Keratinocyte (primary cell): ENCODE results near the gene CCDC38. TPM values are rescaled to one million over a fixed set of nuclear protein-coding genes. Genes with fewer than 3 reads are reported as not detected.

Experiments
- DNase-seq: peaks from one replicate; pipeline ENCODE4 v3.0.0-alpha.2; 2011; ENCODE audit warnings: low read depth, missing footprints, low spot score
- FAIRE-seq: peaks from 2 replicates; lab custom pipeline; 2011; peaks lifted over from hg19 to GRCh38; lab: Jason Lieb, UNC
- H2AFZ ChIP-seq: 2 replicates; pipeline ENCODE4 v1.6.0; 2012; ENCODE audit warnings: low read length, control low read depth, inconsistent platforms; ENCODE audit not compliant: control insufficient read depth
- H3K27ac ChIP-seq: 2 replicates; pipeline ENCODE4 v1.5.1; 2011; ENCODE audit warnings: low read length; ENCODE audit not compliant: control insufficient read depth, insufficient read depth
- H3K27me3 ChIP-seq: 3 replicates; pipeline ENCODE4 v1.6.0; 2011; ENCODE audit warnings: low read length; ENCODE audit not compliant: control insufficient read depth, insufficient read depth; ENCODE audit errors: extremely low read depth
- H3K36me3 ChIP-seq, 2 experiments: 2 replicates in 1 of 2; 3 replicates in 1 of 2; pipeline ENCODE4 v1.5.1; 2011; ENCODE audit warnings: low read length in 2 of 2, mild to moderate bottlenecking in 1 of 2; ENCODE audit not compliant: control insufficient read depth in 2 of 2, insufficient read depth in 2 of 2; ENCODE audit errors: extremely low read depth in 1 of 2
- H3K4me1 ChIP-seq: 3 replicates; pipeline ENCODE4 v1.5.1; 2011; ENCODE audit warnings: low read length; ENCODE audit not compliant: control insufficient read depth, insufficient read depth; ENCODE audit errors: extremely low read depth
- H3K4me2 ChIP-seq: 3 replicates; pipeline ENCODE4 v1.6.0; 2011; ENCODE audit warnings: low read depth, low read length; ENCODE audit not compliant: control insufficient read depth, insufficient read depth; ENCODE audit errors: extremely low read depth
- H3K4me3 ChIP-seq, 3 experiments: fragments of 200-600 bp in 1 of 3; sonication (generic) in 1 of 3; 2 replicates in 2 of 3; 3 replicates in 1 of 3; pipeline ENCODE4 v1.5.1; 2011 to 2016; ENCODE audit warnings: low read length in 3 of 3, mild to moderate bottlenecking in 3 of 3, control low read depth in 2 of 3, inconsistent platforms in 1 of 3, low read depth in 1 of 3, mixed read lengths in 1 of 3, mixed run types in 1 of 3, moderate library complexity in 1 of 3; ENCODE audit not compliant: control insufficient read depth in 2 of 3, insufficient read depth in 2 of 3; ENCODE audit errors: extremely low read depth in 1 of 3
- H3K79me2 ChIP-seq: 2 replicates; pipeline ENCODE4 v1.6.0; 2012; ENCODE audit warnings: low read length; ENCODE audit not compliant: control insufficient read depth, insufficient read depth
- H3K9ac ChIP-seq: 3 replicates; pipeline ENCODE4 v1.6.0; 2011; ENCODE audit warnings: low read length; ENCODE audit not compliant: control insufficient read depth, insufficient read depth; ENCODE audit errors: extremely low read depth
- H3K9me1 ChIP-seq: 3 replicates; pipeline ENCODE4 v1.6.0; 2011; ENCODE audit warnings: low read length; ENCODE audit not compliant: control insufficient read depth, insufficient read depth; ENCODE audit errors: extremely low read depth
- H3K9me3 ChIP-seq: 2 replicates; pipeline ENCODE4 v1.5.1; 2012; ENCODE audit warnings: low read depth, low read length; ENCODE audit not compliant: control insufficient read depth
- H4K20me1 ChIP-seq: 3 replicates; pipeline ENCODE4 v1.6.0; 2011; ENCODE audit warnings: low read length; ENCODE audit not compliant: control insufficient read depth, insufficient read depth; ENCODE audit errors: extremely low read depth
- CTCF ChIP-seq, 3 experiments: IDR thresholded peaks in 1 of 3; conservative IDR thresholded peaks in 1 of 3; optimal IDR thresholded peaks in 1 of 3; 2 replicates in 2 of 3; 3 replicates in 1 of 3; pipeline versions ENCODE3 to v1.5.1; 2011; ENCODE audit warnings: low read length in 3 of 3, mild to moderate bottlenecking in 3 of 3, moderate library complexity in 2 of 3, control low read depth in 1 of 3, inconsistent platforms in 1 of 3; ENCODE audit not compliant: insufficient read depth in 2 of 3; ENCODE audit errors: extremely low read depth in 1 of 3
- EZH2 ChIP-seq: IDR thresholded peaks from one replicate; pipeline ENCODE4 v1.6.1; 2012; ENCODE audit warnings: inconsistent platforms, mild to moderate bottlenecking, low read length, moderate library complexity
- dilution Hi-C: fragments of 300-500 bp; cut with MboI; formaldehyde crosslinking; loops from one replicate; pipeline ENCODE4 v1.7.0; 2020; ENCODE audit warnings: low sequenced_read_pairs; ENCODE audit not compliant: extremely low pct_ligation_motif_present
- polyA plus RNA-seq, 5 experiments: library from polyadenylated mRNA; depleted of rRNA in 3 of 5; stranded (reverse) in 3 of 5; stranded (forward) in 1 of 5; unstranded in 1 of 5; fragments of >200 nt; gene quantifications; 1 replicate in 1 of 5; 2 replicates in 3 of 5; 3 replicates in 1 of 5; pipeline versions ENCODE4 v1.2.1 to v1.2.3, GENCODE V29; 2011 to 2012; ENCODE audit warnings: missing spikeins in 2 of 5, low read depth in 1 of 5, low replicate concordance in 1 of 5

Gene CCDC38
- polyA plus RNA-seq, 1 donor (not counting 4 experiments of a cell fraction or from before 2014, with no cell fraction given): 0.04 TPM

DNA sequence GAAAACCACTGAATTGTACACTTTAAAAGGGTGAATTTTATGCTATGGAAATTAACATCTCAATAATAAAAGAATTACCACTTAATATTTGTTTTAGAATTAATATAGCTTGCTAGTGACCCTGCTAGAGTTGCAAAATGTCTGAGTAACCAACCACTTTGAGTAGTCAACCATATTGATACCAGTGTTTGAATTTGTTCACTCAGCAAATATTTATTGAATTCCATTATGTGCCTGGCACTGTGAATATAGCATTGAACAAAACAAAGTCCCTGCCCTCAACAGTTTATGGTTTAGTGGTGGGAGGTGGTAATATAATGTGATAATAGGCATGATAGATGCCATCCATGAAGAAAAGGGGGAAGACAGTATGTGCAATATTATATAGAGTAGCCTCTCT lies 79.1 kb downstream of the CCDC38 start:
- Histone ChIP-seq H3K9me1 (no peaks in the 10 kb centered on the region), H3K27ac (no peak overlapping the region), H3K27me3 (no peaks in the 10 kb centered on the region), H4K20me1 (no peaks in the 10 kb centered on the region), H3K79me2 (peaks cover 60% of the 10 kb centered on the region), H3K4me1 (peaks cover 7% of the 10 kb centered on the region), H3K4me2 (no peak overlapping the region), H3K9me3 (no peaks in the 10 kb centered on the region), H3K4me3 (no peak overlapping the region), H2AFZ (no peak overlapping the region), H3K36me3 (peaks cover 5 to 16% of the 10 kb centered on the region in 2 experiments), H3K9ac (no peak overlapping the region)
- no peak for DNase-seq
- dilution Hi-C loops: no loop called here
- TF ChIP-seq CTCF (optimal IDR thresholded peaks at IDR 0.05 in 1 of 3, IDR thresholded peaks at IDR 0.05 in 1 of 3, conservative IDR thresholded peaks at IDR 0.05 in 1 of 3; ENCODE audit: extremely low read depth in 1 of 3, insufficient read depth in 2 of 3, low read length in 3 of 3): no peak
- no peak for TF ChIP-seq EZH2
- FAIRE-seq: no peak

DNA sequence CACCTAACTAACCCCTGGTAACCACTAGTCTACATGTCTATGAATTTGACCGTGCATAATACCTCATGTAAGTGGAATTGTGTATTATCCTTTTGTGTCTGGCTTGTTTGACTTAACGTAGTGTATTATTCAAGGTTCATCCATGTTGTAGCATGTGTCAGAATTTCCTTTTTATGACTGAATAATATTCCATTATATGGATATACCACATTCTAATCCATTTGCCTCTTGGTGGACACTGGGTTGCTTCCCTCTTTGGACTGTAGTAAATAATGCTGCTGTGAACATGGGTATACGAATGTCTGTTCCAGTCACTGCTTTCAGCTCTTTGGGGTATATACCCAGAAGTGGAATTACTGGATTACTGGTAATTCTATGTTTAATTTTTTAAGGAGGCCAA lies 80.4 kb downstream of the CCDC38 start:
- dilution Hi-C loops: no loop called here
- H3K4me2 ChIP-seq: no peak overlapping the region

More for the DNA sequence above, 80.4 kb downstream of the CCDC38 start:
- H3K4me1 ChIP-seq: peaks cover 11% of the 10 kb centered on the region
- no peak for DNase-seq
- H3K36me3 ChIP-seq: peaks cover 5 to 12% of the 10 kb centered on the region in 2 experiments
- H3K27me3 ChIP-seq: no peaks in the 10 kb centered on the region
- H3K27ac ChIP-seq: no peak overlapping the region
- H3K9me1 ChIP-seq: no peaks in the 10 kb centered on the region
- no peak overlapping the region for H3K9ac ChIP-seq
- FAIRE-seq: no peak
- H3K79me2 ChIP-seq: peaks cover 60% of the 10 kb centered on the region
- H3K9me3 ChIP-seq: no peaks in the 10 kb centered on the region
- H3K4me3 ChIP-seq: no peak overlapping the region
- TF ChIP-seq EZH2 (no peak), CTCF (optimal IDR thresholded peaks at IDR 0.05 in 1 of 3, IDR thresholded peaks at IDR 0.05 in 1 of 3, conservative IDR thresholded peaks at IDR 0.05 in 1 of 3; ENCODE audit: extremely low read depth in 1 of 3, insufficient read depth in 2 of 3, low read length in 3 of 3) (no peak)
- no peaks in the 10 kb centered on the region for H4K20me1 ChIP-seq
- H2AFZ ChIP-seq: no peak overlapping the region
